GM12878 (cell line): ENCODE results near the gene FPGS. TPM values are rescaled to one million over a fixed set of nuclear protein-coding genes. Genes with fewer than 3 reads are reported as not detected.

ENCODE experiments used
- ATAC-seq: fragments of 200-7000 bp; cut with Tn5 transposase; 3 replicates; pipeline ENCODE4 v1.9.1; 2020; ENCODE audit warnings: mild to moderate bottlenecking, moderate library complexity
- BruUV-seq: library from RNA; stranded (reverse); fragments of 400-500 nt; replicated peaks from 2 replicates; lab custom pipeline; 2021; lab: Mats Ljungman, UMichigan
- CTCF ChIA-PET: fragments of 300-600 bp; sonication (Branson Sonifier 250); formaldehyde crosslinking; extraction: SDS; loops from one replicate; lab custom pipeline; 2021; ENCODE audit warnings: inconsistent platforms; lab: Yijun Ruan, JAX
- POLR2A ChIA-PET: fragments of 350-600 bp; formaldehyde crosslinking; extraction: SDS; loops from one replicate; lab custom pipeline; 2021; ENCODE audit warnings: inconsistent platforms; lab: Charles Lee
- RAD21 ChIA-PET: fragments of 300-600 bp; sonication (Branson Sonifier 250); formaldehyde crosslinking; loops from one replicate; lab custom pipeline; 2023; ENCODE audit warnings: antibody characterized with exemption; ENCODE audit not compliant: unreplicated experiment; lab: Charles Lee
- SMC1A ChIA-PET: fragments of 300-600 bp; sonication (Branson Sonifier 250); formaldehyde crosslinking; loops from one replicate; lab custom pipeline; 2023; ENCODE audit not compliant: unreplicated experiment, uncharacterized antibody; lab: Charles Lee
- DNase-seq: peaks from one replicate; pipeline ENCODE4 v3.0.0-alpha.2; 2011; ENCODE audit warnings: low read depth, low spot score
- FAIRE-seq: peaks from 3 replicates; lab custom pipeline; 2011; peaks lifted over from hg19 to GRCh38; lab: Jason Lieb, UNC
- H2AFZ ChIP-seq: 2 replicates; pipeline ENCODE4 v1.6.0; 2011; ENCODE audit warnings: low read depth, low read length, control low read depth; ENCODE audit not compliant: control insufficient read depth
- H3K27ac ChIP-seq: 2 replicates; pipeline ENCODE4 v1.5.1; 2011; ENCODE audit warnings: control low read depth; ENCODE audit not compliant: control insufficient read depth, insufficient read depth
- H3K27me3 ChIP-seq, 2 experiments: replicated peaks in 1 of 2; 2 replicates each; pipeline versions ENCODE4 v1.6.0 to v1.6.1; 2011; ENCODE audit warnings: low read length in 1 of 2; ENCODE audit not compliant: control insufficient read depth in 2 of 2, insufficient read depth in 2 of 2
- H3K36me3 ChIP-seq, 2 experiments: 2 replicates each; pipeline ENCODE4 v1.5.1; 2011; ENCODE audit warnings: low read length in 1 of 2; ENCODE audit not compliant: control insufficient read depth in 2 of 2, insufficient read depth in 2 of 2
- H3K4me1 ChIP-seq: 2 replicates; pipeline ENCODE4 v1.6.1; 2011; ENCODE audit warnings: mild to moderate bottlenecking, low read length, moderate library complexity, mixed read lengths; ENCODE audit not compliant: control insufficient read depth, insufficient read depth
- H3K4me2 ChIP-seq: 2 replicates; pipeline ENCODE4 v1.6.0; 2011; ENCODE audit warnings: control low read depth; ENCODE audit not compliant: control insufficient read depth, insufficient read depth
- H3K4me3 ChIP-seq: fragments of 200-600 bp; sonication (generic); 2 replicates; pipeline ENCODE4 v1.5.1; 2016
- H3K79me2 ChIP-seq: 2 replicates; pipeline ENCODE4 v1.6.0; 2011; ENCODE audit warnings: low read length; ENCODE audit not compliant: control insufficient read depth, insufficient read depth
- H3K9ac ChIP-seq: 2 replicates; pipeline ENCODE4 v1.8.0; 2011; ENCODE audit warnings: low read length, control low read depth, mixed read lengths; ENCODE audit not compliant: control insufficient read depth, insufficient read depth
- H3K9me3 ChIP-seq: replicated peaks from 3 replicates; pipeline ENCODE4 v1.5.1; 2011; ENCODE audit warnings: mild to moderate bottlenecking, low read length; ENCODE audit not compliant: control insufficient read depth, insufficient read depth
- H4K20me1 ChIP-seq: 2 replicates; pipeline ENCODE4 v1.6.0; 2011; ENCODE audit not compliant: control insufficient read depth, insufficient read depth
- CBFB ChIP-seq: IDR thresholded peaks from 2 replicates; pipeline ENCODE4 v1.6.1; 2016; ENCODE audit warnings: antibody characterized with exemption, low read depth
- NR2C2 ChIP-seq: IDR thresholded peaks from 2 replicates; pipeline ENCODE4 v1.6.1; 2011; ENCODE audit warnings: borderline replicate concordance, low read depth; ENCODE audit not compliant: control insufficient read depth, insufficient read length
- PAX5 ChIP-seq: IDR thresholded peaks from 2 replicates; pipeline ENCODE4 v1.6.1; 2011; ENCODE audit warnings: low read depth, low read length, borderline replicate concordance
- POLR2A ChIP-seq: IDR thresholded peaks from 2 replicates; pipeline ENCODE4 v1.6.1; 2011; ENCODE audit warnings: low read depth, mild to moderate bottlenecking, low read length
- SREBF1 ChIP-seq: IDR thresholded peaks from 2 replicates; pipeline ENCODE4 v1.6.1; 2012; ENCODE audit warnings: mild to moderate bottlenecking, low read length
- WRNIP1 ChIP-seq: IDR thresholded peaks from 2 replicates; pipeline ENCODE4 v1.6.1; 2011; ENCODE audit warnings: low read depth, low read length, improper control_type of control experiment, borderline replicate concordance
- ZBED1 ChIP-seq: IDR thresholded peaks from 2 replicates; pipeline ENCODE4 v1.6.1; 2016; ENCODE audit warnings: borderline replicate concordance
- ZNF622 ChIP-seq: fragments of 450-650 bp; IDR thresholded peaks from 2 replicates; pipeline ENCODE4 v1.6.1; 2017; ENCODE audit warnings: mild to moderate bottlenecking, inconsistent platforms
- WGBS: methylation state at CpG from one replicate; pipeline ENCODE4 v1.1.6; 2016; ENCODE audit warnings: low lambda C conversion rate; ENCODE audit not compliant: insufficient replicate concordance, insufficient coverage; ENCODE audit errors: missing lambda C conversion rate; 5-methylcytosine and 5-hydroxymethylcytosine counted together
- in situ Hi-C: fragments of 300-500 bp; cut with MboI; formaldehyde crosslinking; loops from 9 replicates; pipeline ENCODE4 v1.14.3; 2018; ENCODE audit warnings: mixed read lengths
- intact Hi-C: fragments of 100-400 bp; cut with micrococcal nuclease; formaldehyde crosslinking; loops from one replicate; pipeline ENCODE4 v1.14.2; 2022; ENCODE audit not compliant: unreplicated experiment
- polyA plus RNA-seq, 11 experiments: library from polyadenylated mRNA; depleted of rRNA in 4 of 11; unstranded in 6 of 11; stranded (reverse) in 5 of 11; fragments of >200 nt; fragmentation: Nextera tagmentation in 4 of 11; fragmentation: Illumina TruSeq in 1 of 11; extraction: Ambion mirVana in 4 of 11; extraction: Trizol in 1 of 11; gene quantifications; 1 replicate in 1 of 11; 2 replicates in 10 of 11; pipeline versions ENCODE4 v1.2.1 to v1.2.3, GENCODE V29; 2011 to 2016; ENCODE audit warnings: inconsistent platforms in 2 of 11, missing spikeins in 2 of 11, low read depth in 1 of 11
- total RNA-seq, 4 experiments: library from RNA; depleted of rRNA in 3 of 4; stranded (reverse); fragments of >200 nt in 3 of 4; fragmentation: Illumina TruSeq in 1 of 4; extraction: Trizol in 1 of 4; gene quantifications; 2 replicates each; pipeline versions ENCODE4 v1.2.1 to v1.2.3, GENCODE V29; 2013 to 2021
- TF ChIP-seq, protein P1 (sequence below): fragments of 450-650 bp; IDR thresholded peaks from 2 replicates; pipeline ENCODE4 v1.6.1; 2016; ENCODE audit warnings: mild to moderate bottlenecking

Gene FPGS
- total and polyA plus RNA-seq, 10 of the 15 experiments (the other 5 are each of a cell fraction or from before 2014, with no cell fraction given) = 1.2 to 127 (median 80.4) TPM

- TF ChIP-seq, protein P1, sequence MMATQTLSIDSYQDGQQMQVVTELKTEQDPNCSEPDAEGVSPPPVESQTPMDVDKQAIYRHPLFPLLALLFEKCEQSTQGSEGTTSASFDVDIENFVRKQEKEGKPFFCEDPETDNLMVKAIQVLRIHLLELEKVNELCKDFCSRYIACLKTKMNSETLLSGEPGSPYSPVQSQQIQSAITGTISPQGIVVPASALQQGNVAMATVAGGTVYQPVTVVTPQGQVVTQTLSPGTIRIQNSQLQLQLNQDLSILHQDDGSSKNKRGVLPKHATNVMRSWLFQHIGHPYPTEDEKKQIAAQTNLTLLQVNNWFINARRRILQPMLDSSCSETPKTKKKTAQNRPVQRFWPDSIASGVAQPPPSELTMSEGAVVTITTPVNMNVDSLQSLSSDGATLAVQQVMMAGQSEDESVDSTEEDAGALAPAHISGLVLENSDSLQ = no peak
- TF ChIP-seq NR2C2 = no peak
These were observed 15.9 kb upstream of the FPGS start (continued) for GRCh38 chr9:127786773-127787104.

DNA sequence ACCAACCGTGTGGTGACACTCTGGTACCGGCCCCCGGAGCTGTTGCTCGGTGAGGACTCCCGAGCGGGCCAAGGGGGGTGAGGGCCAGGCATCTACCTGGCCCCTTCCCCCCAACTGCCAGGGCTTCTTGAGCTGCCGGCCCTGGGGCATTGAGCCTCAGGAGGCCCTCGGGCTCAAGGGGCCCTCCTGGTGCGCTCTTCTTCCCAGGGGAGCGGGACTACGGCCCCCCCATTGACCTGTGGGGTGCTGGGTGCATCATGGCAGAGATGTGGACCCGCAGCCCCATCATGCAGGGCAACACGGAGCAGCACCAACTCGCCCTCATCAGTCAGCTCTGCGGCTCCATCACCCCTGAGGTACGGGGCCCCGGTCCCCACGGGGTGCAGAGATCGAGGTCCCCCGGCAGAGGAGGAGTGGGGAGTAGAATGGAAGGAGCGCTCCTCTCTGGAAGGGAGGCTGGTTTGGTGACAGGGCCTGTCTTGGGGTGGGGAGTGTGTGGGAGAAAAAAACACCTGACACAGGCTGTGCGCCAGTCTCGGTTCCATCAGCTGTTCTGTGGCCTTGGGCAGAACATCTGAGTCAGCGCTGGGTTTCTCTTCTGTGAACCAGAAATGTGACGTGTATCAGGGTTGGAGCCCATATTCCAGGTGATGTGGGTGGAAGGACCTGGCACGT, 14.2 kb upstream of the FPGS start:
- Histone ChIP-seq H3K79me2 (peaks cover 36% of the 10 kb centered on the region), H2AFZ (no peak overlapping the region), H3K27ac (no peak overlapping the region), H3K9me3 (no peaks in the 10 kb centered on the region), H3K36me3 (peaks cover 26 to 37% of the 10 kb centered on the region in 2 experiments), H3K4me2 (no peak overlapping the region), H3K27me3 (no peaks in the 10 kb centered on the region), H3K9ac (no peak overlapping the region), H3K4me1 (peaks cover 23% of the 10 kb centered on the region), H4K20me1 (peaks cover 15% of the 10 kb centered on the region), H3K4me3 (no peak overlapping the region)
- intact Hi-C loops = loop anchor here (5.0 to 10.0 kb wide), 3 partner anchors 79 to 339 kb away; partner anchors contain the start of genes NAIF1, PTGES2 and SLC25A25
- BruUV-seq = no TSS peak
- ChIA-PET CTCF (interaction anchor here (0.6 to 6.0 kb wide), 6 partner anchors 53 to 209 kb away, joined by 3 to 63 read pairs (median 6); partner anchors contain the start of genes ST6GALNAC4 and TOR2A), SMC1A (interaction anchor here (1.1 to 1.7 kb wide), 3 partner anchors 12 to 53 kb away, joined by 3 to 6 read pairs (median 5); partner anchors contain the start of gene TOR2A), RAD21 (interaction anchor here (2.3 kb wide), 1 partner anchor 128 kb away, joined by 9 read pairs; the partner anchor contains the start of gene ST6GALNAC4), POLR2A (interaction anchor here (0.6 to 1.5 kb wide), 5 partner anchors 9 to 1671 kb away, joined by 3 to 6 read pairs (median 3); partner anchors contain the start of genes CFAP157 and SH2D3C)
- in situ Hi-C loops = no loop called here
- 91% methylated on average over 26 of the region's 26 CpGs for WGBS
- FAIRE-seq (no peak), DNase-seq (no peak), ATAC-seq (no peak)
- TF ChIP-seq ZNF622 (no peak), POLR2A (peak; percentile 59), SREBF1 (no peak), PAX5 (no peak), WRNIP1 (no peak), CBFB (no peak), ZBED1 (no peak)
- TF ChIP-seq, protein P1 = no peak
